ENCODE data around the gene PEX11A.

PEX11A gene

DNA sequence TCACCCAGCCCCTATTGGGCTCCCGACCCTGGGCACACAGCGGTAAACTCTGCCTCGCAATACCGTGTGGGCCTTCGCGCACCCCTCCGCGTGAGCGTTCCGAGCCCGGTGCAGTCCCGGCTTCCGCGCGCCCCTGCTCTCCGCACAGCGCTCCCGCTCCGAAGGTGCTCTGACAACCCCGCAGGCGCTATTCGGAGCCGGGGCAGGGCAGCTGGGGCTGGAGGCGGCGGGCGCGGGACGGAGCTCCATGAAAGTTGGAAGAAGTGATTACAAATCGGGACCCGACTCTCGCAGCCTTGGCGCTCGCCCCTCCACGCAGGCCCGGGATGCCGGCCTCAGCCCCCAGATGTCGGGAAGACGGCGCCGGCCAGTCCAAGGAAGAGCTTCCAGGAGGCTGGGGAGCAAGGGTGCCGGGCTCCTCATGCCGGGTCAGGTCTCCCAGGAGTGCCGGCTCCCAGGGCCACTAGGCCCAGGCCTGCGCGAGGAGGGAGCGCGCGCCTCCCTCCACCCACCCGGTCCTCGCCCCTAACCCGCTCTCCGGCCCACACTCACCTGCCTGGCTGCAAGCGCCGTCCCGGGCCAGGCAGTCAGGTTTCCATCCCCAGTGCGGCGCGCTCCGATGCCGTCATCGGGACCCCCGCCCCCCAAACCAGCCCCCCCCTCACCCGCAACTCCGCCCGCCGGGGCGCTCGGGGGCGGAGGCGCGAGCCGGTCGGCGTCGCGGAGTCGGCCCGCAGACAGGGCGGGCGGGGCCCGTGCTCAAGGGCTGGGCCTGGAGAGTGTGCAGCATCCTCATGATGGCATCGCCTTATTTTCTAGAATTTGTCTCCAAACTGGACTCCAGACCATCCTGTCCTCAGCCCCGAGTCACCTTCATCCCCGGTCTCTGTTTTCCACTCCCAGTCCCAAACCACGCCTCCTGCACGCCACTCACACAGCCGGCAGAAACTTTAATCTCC, 35.4 kb downstream of the PEX11A start, which contains the start of gene KIF7:
Gene KIF7 (minus strand): TSS at position 621 of the 959 bp plus-strand sequence. CDS start 2,537 bp downstream, outside the sequence.
- peak; percentile 35 for DNase-seq

DNA sequence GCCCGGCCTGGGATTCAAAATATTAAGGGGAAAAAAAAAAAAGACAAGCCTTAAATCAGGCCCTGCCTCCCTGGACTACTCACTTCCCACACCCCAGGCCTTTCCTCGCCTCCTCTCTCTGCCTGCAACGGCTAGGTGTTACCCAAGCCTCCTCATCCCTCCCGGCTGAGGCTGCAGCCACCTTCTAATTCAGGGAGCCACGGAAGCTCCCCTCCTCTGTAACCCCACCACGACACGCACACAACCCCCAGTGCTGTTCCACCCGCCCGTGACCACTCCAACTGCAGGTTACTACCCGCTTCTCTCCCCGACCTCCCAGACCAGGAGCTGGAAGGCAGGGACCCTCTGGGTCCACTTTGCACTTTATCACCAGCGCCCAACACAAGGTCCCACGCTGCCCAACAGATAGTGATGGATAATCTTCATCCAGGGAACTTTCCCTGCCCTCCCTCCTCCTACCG, 36.2 kb downstream of the PEX11A start:
- no peak for DNase-seq

DNA sequence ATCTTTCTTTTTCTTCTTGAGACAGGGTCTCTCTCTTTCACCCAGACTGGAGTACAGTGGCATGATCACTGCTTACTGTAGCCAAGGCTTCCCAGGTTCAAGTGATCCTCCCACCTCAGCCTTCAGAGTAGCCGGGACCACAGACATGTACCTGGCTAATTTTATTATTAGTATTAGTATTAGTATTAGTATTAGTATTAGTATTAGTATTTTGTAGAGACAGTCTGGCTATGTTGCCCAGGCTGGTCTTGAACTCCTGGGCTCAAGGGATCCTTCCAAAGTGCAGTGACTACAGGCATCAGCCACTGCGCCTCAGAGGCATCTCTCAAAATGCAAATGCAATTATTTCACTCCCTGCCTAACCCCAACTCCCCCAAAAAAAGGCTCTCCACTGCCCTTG, 37.0 kb downstream of the PEX11A start:
- no peak for DNase-seq

DNA sequence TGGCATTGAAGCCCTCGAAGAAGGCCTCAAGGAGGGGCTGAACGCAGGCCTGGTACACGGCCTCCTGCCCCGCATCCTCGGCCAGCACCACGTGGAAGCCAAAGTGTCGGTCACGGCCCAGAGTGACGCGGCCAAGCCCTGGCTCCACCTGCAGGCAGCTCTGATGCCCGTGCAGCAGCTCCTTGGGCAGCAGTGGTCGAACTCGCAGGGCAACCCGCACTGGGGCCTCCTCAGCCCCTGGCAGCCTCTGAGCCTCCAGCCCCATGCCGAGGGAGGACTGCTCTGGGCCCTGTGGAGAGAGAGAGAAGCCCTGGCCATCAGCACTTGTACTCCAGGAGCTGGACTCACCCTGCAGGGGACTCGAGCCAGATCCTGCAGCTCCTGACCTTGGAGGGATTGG, 37.9 kb downstream of the PEX11A start:
- DNase-seq, result no peak

DNA sequence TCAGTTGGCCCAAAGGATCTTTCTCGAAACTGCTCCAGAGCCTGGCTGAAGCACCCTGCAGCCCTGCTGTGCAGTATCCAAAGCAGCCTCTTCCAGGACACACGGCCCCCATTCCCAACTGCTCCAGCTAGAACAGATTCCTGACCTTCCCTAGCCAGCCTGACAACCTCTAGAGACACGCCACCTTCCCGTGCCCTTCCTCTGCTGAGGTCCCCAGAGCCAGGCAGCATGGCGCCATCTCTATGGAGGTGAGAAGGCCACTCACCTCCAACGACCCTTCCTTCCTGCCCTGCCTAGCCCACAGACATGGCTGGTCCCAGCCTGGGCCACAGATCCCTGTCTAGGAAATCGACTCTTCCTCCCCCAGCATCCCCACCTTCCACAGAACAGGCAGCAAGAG, 38.4 kb downstream of the PEX11A start:
- no peak for DNase-seq

DNA sequence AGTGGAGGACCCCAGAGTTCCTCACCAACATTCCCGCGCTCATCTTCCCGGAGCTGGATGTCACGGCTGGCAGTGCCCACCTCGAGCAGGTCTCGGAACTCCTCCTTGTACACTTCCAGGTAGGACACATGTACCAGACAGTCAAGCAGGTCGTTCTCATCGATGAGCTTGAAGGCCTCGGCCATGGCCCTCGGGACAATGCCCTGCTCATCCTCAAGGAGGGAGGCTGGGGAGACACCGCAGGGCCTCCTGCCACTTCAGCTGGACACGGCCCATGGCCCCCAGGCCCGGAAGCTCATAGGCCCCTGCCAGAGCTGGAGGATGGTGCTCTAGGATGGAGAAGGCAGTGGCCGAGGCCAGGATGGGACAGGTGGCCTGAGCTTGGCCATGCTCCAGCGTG, 40.8 kb downstream of the PEX11A start:
- DNase-seq, result no peak

DNA sequence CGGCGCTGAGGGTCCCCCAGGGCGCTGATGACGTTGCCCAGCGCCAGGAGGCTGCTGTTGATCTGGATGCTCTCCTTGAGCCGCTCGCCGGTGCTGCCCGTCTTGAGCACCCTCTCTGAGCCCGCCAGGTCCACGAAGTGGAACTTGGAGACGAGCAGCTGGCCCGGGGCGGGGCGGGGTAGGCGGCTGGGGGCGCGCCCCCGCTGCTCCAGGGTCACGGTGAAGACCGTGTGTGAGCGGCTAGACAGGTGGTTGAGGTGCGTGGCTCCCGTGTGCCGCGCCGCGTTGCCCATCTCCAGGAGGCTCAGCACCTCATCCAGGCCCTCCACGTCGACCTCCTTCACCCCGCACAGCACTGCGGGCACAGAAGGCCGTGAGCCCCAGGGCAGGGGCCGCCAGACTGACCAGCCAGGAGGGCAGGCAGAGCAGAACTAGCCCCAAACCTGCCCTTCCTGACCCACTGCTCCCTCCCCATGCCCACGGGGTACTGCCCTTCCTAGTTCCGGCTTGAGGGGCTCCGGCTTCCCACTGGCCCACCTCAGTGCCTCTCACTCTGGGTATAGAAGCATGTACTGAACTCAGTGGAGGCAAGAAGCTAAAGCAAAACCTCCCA, 41.4 kb downstream of the PEX11A start:
- DNase-seq, result no peak

DNA sequence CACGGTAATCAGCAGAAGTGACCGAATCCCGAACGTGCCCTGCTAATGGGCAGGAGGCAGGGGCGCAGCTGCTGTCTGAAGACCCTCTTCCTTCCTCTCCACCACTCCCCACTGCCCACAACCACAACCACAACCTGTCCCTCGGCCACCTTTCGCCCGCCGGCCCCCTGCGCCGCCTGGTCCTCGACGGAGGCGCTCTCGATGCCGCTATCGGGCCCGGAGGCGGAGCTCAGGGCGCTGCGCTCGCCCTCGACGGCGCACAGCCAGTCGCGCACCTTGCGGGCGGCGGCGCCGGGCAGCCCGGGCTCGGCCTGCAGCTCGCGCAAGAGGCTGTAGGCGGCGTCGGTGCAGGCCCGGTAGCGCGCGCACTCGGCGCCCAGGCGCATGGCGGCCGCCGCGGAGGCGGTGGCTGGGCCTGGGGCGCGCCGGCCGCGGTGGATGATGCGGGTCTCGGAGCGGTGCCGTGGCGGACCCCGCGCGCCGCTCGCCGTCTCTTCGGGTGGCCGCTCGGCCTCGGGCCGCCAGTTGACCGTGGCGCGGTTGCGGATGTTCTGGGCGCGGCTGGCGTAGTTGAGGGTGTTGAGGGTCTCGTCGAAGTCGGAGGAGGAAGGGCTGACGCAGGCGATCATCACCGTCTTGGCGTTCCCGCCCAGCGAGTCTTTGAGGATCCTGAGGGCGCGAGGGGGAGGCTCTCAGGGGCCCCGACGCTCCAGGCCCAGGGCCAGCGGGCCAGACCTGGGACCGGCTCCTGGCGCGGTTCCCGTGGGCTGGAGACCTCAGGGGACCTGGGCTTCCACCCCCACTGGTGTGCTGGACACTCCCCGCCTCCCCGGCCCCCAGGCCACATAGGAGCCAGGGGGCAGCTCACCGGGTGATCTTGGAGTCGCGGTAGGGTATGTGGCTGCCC, 42.2 kb downstream of the PEX11A start:
- DNase-seq, result no peak

DNA sequence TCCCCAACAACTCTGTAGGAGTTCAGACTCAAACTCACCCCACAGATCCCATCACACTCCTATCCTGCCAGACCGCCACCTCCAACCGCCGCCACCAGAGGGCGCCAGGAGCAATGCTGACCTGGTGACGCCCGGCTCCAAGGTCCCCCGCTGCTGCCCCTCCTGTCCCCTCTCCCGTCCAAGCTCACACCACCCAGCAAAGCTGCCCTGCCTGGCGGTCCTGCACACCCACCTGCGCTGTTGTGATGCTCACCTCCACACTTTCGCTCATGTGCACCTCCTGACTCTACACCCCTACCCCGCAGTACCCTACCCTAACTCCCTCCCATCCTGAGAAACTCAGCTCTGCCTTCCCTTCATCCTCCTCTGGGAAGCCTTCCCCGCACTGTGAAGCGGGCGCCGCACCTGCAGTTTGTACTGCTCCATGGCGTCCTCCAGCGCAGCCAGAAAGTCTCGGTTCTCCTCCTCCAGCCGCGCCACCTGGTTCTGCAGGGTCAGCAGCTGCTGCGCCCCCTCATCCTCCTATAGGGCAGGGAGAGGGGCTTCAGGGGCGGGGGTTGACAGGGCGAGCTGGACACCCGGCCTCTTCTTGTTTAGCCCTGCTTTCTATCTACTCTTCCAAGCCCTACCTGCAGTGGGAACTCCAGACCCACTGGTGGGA, 43.2 kb downstream of the PEX11A start:
- peak; percentile 38 for DNase-seq

DNA sequence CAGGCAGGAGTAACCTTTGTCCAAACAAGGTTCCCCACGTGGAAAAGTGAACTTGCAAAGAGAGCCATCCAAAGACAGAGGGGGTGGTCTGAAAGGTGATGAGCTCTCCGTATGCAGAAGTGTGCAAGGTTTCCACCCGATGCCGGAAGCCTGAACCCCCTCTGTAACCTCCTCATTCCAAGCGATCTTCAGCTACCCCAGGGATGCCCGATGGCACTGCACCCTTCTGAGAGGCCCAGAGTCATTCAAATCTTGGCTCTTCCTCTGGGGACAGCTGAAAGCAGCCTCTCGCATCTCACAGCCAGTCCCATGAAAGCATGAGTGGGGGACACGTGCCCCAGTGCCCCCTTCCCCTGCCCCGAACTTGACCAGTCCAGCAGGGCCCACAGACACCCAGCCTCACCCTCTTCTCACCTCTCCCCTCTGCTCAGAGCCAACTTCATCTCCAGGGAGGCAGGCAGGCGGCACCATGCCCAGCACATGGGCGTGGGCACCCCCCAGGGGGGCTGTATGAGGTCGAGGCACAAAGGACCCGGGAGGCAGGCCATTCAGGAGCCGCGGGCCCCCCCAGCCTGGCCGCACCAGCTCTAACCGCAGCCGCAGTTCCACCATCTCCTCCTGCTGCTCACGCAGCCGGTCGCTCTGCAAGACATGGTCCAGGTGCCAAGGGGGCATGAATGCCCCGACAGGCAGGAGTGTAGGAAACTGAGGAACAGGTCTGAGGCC, 44.0 kb downstream of the PEX11A start:
- no peak for DNase-seq

DNA sequence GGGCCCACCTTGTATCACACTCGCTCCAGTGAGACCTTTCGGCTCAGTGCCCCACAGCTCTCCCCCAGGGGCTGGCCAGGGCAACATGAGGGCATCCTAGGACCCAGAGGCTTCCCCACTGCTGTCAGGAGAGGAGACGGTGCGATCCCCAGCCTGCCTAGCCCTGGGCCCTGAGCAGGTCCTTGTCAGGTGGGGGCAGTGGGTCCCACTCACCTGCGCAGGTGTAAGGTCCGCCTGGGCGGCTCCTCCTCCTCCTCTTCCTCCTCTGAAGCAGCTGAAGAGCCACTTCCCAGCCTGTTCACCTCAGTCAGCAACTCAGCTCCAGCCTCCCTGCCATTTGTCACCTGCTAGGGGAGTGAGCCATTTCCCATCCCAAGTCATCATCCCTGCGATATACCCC, 44.9 kb downstream of the PEX11A start:
- no peak for DNase-seq

DNA sequence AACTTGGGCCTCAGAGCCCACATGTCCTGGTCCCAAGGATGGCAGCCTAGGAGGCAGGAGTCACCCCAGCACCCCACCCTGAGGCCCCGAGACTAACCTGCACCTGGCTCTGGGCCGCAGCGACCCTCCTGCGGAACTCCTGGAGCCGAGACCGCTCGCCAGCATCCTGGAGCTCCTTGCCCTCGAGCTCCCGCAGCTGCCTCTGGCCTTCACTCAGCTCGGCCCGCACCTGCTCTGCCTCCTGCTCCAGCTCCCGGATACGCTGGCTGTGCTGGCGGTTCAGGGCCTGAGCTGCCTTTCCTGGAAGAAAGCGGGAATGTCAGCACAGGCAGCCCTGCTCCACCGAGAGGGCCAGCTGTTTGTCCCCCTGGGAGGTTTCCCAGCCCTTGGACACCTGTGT, 48.4 kb downstream of the PEX11A start:
- DNase-seq, result no peak

DNA sequence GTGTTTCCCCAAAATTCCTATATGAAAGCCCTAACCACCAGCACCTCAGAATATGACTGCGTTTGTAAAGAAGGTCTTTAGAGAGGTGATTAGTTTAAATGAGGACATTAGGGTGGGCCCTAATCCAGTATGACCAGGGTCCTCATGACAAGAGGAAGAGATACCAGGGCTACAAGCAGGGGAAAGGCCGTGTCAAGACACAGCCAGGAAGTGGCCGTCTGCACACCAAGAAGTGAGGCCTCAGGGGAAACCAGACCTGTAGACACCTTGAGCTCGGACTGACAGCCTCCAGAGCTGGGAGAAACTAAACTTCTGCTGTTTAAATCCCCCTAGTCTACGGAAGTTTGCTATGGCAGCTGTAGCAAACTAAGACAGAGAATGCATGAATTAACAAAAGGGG, 49.5 kb downstream of the PEX11A start:
- DNase-seq, result no peak

DNA sequence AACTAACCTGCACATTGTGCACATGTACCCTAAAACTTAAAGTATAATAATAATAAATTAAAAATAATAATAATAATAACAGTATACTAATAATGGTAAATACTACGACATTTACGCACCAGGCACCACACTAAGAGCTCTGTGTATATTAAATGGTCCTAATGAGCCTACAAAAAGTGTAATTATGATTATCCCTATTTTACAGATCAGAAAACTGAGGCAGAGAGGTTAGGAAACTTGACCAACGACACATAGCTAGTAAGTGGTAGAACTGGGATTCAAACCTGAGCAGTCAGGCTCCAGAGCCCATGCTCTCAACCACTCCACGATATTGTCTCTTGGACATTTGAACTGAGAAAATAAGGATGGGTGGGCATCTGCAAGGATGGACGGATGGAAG, 50.3 kb downstream of the PEX11A start:
- DNase-seq, result no peak

DNA sequence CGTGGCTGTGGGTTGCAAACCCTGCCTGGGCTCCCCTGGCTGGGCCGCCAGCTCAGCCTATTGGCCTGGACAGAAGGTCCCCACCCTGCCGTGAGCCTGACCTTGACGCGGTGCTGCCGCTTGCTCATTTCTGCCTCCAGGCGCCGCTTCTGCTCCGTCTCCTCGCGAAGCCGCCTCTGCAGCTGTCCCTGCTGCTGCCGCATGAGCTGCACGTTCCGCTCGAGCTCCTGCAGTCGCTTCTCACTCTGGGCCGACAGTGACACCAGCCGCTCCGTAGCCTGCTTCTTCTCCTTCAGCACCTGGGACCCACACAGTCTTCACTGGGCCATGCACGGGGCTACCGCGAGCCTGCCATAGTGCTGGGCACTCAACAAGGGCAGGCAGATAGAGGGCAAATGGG, 57.0 kb downstream of the PEX11A start:
- no peak for DNase-seq

DNA sequence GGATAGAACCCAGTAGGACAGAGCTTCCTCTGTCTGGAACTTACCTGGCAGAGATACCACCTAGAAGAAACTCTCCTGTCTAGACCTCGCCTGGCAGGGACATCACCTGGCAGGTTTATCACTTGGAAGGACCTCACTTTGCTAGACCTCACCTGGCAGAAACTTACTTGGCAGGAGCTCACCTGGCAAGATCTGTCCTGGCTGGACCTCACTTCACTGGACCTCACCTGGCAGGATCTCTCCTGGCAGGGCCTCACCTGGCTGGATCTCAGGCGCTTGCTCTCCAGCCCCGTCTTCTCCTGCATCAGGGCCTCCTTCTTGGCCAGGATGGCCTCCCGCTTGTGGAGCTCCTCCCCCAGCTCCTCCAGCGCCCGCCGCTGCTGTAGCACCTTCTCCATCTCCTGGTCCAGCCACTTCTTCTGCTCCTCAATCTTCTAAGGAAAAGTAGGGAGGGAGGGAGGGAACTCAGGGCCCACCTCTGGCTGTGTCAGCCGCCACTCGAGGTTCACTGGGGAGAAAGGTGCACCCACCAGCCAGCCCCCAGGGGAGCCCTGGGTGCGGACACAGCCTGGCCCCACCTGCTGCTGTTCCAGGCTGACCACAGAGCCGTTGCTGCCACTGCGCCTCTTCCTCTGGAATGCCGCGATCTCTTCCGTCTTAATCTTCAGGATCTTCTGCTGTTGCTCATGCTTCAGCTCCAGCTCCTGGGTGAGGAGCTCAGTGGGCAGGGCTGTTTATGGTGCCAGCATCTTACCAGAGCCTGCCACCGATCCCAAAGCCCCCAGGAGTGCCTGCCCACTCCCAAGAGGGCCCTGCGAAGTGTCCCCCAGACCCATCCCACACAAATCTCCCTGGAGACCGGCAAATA, 57.8 kb downstream of the PEX11A start:
- DNase-seq, result no peak

DNA sequence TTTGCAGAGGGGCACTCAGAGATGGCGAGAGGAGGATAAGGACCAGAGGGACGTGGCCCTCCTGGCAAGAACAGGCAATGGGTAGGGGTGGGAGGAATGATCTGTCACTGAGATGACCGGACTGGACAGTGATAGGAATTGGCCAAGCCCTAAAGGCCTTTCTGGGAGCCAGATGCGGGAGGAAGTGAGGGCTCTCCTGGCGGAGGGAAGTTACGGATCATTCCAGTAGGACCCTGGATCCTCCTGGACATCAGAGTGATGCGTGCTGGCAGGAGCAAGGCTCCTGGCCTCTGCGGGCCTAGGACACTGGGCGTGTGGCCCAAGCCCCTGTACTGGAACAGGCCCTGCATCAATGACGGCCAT, 58.7 kb downstream of the PEX11A start:
- DNase-seq, result no peak
